ENCODE results near the gene DMRTB1.

Gene DMRTB1

DNA sequence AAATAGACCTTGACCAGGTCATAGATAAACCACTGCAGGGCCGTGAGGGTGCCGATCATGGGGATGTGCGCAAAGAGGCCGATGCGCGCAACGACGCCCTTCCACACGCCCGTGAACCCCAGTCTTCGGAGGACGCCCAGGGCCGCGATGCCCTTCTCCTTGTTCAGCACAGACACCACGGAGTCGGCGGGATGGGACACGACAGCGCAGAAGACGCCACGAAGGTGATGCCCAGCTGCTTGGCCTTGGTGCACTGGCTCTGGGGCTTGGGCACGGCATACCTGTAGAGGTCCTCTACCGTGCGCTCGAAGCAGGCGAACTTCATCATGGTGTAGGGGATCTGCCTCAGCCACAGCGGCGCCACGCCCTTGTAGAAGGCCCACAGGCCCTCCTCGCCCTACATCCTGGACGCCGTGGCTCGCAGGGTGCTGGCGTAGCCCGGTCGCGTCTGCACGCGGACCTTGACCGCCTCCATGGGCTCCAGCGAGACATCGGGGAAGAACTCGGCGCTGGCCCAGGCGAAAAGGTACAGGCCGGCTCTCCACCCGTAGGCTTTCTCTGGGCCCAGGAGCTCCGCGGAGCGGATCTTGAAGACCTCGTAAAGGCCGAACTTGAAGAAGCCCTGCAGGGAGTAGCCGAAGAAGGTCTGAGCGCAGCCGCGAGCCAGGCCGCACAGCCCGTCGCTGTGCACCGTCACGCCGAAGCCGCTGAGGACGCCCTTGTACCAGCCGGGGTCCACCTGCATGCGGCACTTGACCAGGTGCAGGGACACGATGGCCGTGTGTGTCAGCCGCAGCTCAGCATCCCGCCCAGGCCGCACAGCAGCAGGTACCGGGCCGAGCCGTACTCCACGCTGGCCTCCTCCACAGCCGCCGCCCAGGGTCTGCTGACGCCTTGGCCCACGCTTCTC, 20.5 kb upstream of the DMRTB1 start:
- no peak for DNase-seq

DNA sequence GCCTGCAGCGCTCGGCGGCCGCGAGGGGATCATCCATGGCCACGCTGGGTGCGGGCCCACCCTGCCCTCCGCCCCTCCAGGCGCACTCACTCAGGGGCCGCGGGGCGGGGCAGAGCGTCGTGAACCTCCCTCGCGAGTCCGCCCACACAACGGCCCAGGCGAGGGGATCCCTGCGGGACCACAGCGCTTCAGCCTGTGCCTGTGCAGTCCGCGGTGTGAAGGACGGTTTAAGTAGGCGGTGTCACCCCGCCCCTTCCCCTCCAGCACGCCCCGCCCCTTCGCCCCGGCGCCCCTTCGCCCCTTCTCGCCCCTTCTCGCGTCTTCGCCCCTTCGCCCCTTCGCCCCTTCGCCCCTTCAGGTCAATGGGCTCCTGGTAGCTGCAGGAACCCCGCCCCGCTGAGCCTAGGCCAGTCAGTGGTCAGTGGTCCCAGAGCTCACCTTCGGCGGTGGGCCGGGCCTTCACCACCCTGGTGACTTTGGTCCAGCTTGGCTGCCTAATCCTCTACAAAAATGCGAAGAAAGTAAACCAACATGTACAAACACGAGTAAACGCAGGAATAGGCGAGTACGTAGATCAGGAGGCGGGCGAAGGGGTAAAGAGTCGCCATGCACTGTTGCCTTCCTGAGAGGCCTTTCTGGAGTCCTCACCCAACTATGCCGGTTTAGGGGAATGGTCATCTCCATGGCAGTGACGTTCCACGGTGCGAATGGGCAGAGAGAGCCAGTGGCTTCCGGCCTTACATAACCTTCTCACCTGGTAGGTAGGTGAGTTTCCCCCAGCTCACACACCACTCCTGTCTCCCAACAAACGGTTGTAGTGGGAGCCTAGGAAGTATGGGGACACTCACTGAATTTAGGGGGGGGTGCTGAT, 19.6 kb upstream of the DMRTB1 start:
- DNase-seq, result no peak

DNA sequence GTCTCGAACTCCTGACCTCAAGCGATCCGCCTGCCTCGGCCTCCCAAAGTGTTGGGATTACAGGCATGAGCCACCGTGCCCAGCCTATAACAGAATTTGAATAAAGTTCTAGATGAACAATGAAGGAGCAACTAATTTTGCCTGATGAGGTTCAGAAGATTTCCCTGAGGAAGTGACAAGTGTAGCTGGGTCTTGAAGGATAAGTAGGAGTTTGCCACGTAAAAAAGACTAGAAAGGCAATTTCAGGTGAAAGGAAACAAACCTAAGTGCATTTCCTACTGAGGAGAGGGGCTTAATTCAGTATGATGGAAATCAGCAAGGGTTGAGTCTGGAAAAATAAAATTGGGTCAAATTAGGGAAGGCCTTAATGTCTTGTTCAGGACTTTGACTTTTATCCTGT, 18.6 kb upstream of the DMRTB1 start:
- no peak for DNase-seq

DNA sequence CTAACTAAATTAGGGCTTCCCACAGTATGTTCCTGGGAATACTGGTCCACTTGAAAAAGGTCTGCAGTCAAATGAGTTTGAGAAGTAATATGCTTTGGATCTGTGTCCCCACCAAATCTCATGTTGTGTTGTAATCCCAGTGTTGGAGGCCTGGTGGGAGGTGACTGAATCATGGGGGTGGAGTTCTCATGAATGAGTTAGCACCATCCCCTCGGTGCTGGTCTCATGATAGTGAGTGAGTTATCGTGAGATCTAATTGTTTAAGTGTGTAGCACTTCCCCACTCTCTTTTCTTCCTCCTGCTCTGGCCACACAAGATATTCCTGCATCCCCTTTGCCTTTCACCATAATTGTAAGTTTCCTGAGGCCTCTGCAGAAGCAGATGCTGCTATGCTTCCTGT, 16.9 kb upstream of the DMRTB1 start:
- DNase-seq, result no peak

DNA sequence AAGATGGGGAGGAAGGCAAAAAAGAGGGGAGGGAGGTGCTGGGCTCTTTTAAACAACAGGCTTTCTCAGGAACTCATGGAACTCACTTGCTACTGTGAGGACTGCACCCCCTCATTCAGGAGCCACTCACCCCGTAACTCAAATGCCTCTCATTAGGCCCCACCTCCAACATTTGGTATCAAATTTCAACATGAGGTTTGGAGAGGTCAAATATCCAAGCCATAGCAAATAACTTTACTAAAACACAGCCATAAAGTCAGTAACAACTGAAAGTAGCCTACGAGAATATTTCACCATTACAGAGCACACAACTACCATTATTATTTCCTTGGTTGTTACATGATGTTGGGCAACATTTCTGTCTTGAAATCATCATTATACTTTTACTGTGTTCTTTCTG, 13.1 kb upstream of the DMRTB1 start:
- DNase-seq, result no peak

DNA sequence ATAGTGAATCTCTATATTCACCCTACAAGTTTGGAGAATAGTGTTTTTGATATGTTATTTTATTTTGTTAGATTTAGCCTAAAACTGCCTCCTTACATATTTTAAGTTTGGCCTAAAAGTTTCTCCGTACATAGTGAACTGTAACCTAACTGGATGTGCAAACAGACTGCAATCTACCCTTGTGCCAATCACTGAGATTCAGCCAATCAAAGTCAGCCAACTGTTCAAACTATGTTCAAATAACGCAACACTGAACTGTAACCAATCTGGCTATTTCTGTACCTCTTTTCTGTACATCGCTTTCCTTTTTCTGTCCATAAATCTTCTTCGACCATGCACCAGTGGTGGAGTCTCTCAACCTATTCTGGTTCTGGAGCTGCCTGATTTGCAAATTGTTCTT, 11.8 kb upstream of the DMRTB1 start:
- no peak for DNase-seq

DNA sequence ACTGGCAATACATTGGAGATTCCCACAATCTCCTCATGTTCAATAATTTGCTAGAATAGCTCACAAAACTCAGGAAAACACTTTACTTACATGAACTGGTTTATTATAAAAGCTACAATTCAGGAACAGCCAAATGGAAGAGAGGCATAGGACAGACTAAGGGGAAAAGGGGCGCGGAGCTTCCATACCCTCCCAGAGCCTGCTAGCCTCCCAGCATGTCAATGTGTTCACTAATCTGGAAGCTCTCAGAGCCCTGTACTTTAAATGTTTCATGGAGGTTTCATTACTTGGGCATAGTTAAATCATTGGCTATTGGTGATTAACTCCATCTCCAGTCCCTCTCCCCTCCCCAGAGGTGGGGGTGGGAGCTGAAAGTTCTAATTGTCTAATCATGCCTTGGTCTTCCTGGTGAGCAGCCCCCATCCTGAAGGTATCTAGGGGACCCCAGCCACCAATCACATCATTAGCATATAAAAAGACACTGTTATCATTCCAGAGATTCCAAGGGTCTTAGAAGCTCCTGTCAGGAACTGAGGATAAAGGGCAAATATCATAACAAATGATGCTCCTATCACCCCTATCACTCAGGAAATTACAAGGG, 10.9 kb upstream of the DMRTB1 start:
- DNase-seq, result no peak

DNA sequence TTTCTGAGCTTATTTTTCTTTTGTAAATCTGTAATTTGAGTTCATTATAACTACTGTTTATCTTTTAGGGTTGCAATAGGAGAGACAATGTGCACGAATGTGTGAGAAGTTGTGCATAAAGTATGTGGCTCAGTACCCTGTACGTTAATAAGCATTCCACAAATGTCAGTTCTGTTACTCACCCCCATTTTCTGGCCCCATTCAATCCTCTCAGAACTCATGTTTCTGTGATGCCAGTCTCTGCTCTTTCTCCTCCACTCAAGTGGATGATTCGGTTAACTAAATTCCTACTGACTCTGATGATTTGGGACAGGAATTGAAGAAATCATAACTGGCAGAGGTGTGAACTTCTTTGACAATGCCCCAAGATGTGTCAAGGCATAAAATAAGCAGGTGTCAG, 10.2 kb upstream of the DMRTB1 start:
- DNase-seq, result no peak

DNA sequence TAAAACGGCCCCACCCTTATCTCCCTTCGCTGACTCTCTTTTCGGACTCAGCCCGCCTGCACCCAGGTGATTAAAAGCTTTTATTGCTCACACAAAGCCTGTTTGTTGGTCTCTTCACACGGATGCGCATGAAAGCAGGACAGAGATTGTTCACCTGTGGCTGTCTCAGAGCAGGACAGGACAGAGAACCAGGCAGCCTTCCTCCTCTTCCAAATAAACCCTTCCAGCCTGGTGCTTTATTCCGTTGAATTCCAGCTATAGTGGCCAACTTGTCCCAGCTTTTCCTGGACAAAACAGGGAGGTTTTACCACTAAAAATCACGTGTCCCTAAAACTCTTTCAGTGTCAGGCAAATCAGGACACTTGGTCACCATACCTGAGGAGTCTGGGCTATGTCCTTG, 9.5 kb upstream of the DMRTB1 start:
- DNase-seq, result no peak

DNA sequence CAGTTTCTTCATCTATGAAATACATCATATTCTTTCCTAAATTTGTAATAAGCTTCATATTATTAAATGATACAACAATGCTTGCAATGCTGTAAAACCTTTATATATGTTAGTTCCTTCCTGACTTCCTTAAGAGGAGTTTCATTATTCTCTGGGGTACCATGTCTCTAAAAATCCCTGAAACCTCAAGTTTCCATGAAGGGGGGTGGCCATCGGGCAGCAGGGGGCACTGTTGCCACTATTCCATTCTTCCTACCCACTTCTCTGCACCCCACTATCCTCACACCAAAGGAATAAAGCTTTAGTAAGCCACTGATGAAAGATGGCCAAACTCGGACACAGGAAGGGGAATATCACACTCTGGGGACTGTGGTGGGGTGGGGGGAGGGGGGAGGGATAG, 9.0 kb upstream of the DMRTB1 start:
- no peak for DNase-seq

DNA sequence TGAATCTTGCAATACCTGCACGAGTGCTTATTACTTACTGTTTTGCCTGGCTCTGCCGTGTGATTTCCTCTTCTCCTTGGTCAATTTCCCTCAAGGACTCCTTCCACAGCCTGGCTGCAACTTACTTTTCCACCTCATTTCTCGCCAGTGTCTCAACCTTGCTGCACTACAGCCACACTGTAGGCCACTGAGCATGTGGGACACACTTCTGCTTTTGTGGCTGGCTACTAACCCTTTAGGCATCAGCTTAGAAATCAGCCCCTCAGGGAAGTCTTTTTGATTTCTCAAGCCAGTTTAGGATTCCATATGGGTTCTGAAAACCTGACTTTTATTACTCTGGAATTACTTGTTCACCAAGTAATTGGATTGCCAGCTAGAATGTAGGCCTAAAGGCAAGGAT, 5.2 kb upstream of the DMRTB1 start:
- no peak for DNase-seq

DNA sequence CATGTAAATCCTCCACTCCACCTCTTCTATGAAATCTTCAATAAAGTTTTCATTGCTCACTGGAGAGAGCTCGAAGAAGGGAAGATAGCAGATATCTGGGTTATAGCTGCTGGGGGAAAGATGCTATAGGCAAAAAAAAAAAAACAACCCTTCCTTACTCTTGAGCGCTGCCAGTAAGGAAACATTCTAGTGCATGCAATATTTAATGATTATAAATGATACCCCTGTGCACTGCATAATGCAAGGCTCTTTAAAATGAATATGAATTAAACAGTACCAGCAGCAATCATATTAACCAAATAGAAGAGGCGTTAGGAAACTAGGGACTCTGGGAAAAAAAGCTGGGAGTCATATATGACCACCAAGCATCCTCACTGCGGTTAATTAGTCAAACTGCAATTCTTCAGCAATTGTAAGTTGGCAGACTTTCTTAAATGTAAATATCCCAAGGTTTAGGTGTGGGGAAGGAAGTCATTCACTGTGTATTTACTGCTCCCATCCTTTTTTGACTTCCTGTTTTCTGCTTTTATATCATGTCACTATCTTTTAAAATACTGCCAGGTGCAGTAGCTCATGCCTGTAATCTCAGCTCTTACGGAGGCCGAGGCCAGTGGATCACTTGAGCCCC, 3.7 kb upstream of the DMRTB1 start:
- DNase-seq, result no peak

DNA sequence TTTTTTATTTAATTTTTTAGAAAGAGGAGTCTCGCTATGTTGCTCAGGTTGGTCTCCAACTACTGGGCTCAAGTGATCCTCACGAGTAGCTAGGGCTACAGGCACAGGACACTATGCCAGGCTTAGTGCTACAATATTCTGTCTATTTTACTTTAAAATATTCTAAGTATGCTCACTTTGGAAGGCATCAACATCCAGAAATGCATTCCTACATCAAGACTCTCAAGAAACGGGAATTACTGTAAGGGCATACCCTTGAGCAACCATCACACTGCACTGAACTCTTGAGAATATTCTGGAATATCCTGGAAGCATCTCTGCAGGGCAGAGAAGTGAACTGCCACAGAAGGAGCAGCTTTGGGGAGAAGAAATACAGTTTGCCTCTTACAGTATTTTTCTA, 565 bp upstream of the DMRTB1 start:
- no peak for DNase-seq

DNA sequence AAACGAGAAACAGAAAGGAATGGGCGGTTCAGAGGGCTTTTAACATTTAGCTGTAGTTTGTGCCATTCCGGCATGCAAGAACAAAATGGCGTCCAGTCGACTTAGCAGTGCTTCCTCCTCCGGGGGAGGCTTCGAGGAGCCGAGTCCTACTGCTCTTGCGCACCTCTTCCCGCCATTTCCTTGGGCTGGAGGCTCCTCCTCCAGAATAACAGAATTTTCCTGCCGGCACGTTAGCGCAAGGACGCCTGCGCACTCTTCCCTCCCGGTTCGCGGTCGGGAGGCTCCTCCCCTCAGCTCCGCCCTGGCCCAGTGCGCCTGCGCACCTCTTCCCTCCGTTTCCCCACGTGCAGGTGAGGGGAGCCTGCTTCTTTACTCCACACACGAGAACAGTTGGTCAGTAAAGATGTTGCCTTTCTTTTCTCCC, 1.0 kb downstream of the DMRTB1 start:
- DNase-seq, result no peak

DNA sequence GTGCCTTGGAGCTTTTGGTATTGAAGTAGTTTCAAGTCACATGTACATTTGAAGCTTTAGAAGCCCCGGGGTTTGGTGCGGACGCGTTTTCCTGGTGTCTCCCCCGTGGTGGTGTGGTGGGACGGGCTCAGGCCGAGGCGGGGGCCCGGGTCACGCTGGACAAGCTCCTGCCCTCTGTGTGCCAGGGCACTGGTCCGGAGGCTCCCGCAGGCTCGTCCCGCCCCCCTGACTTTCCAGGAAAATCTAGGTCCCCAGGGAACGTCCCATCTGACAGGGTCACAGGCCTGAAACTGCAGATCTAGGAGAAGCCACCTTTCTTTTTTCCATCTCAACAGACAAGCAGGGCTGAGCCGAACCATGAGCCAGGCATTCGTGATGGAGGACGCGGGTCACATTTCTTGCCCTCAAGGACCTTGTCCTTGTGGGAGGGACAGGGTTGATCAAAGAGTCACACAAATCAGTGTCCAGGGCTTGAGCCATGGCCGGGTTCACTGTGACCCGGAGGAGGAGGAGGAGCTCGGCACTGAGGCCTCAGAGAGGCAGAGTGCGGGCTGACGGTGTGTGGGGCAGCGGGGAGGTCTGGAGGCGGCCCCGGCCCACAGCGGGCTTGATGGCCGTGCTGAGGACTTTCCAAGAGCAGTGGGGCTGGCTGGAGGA, 1.6 kb downstream of the DMRTB1 start:
- no peak for DNase-seq

DNA sequence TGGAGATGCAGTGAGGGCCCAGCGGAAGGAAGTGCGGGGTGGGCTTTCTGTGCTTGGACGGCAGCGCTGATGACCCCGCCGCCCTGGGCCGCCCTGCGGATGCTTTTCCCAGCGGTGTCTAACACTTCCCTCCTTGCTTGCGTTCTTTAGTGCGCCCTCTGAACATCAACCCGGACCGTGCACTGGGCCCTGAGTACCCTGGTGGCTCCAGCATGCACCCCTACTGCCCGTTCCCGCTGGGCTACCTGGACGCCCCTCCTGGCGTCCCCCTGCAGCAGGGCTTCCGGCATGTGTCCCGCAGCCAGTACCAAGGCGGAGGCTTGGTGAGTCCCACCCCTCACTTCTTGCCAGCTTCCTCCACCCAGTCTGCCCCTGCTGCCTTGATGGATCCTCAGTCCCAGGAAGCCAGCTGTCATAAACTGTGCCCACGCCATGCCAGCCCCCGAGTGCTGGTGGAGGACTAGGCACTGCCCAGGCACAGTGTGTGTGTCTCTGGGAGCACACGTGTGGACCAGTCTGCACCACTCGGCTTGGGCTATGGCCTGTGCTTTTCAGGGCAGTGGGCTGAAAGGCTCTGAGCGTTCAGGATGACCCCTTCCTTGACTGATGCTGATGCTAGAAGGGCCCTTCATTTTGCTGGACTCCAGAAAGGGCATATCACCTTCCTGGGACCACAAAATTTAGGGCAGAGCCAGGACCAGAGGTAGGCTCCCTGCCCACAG, 2.3 kb downstream of the DMRTB1 start:
- DNase-seq, result no peak

DNA sequence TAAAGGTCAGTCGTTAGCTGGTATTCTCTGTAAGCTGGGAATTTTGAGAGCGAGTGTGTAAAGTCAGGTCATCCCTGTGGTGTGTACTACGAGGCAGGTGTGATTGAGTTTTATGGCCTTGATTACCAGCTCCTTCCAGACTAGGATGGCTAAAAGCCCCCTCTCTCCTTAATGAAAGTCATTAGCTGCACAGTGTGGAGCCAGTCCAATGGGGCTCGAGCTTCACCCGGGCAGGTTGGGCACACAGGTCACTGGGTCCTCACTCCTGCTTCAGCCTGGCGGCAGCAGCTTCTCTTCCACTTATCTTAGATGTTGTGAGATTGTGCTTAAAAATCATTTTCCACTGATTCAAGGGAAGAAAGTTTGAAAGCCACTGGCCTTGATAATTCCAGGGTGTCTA, 3.0 kb downstream of the DMRTB1 start:
- no peak for DNase-seq

DNA sequence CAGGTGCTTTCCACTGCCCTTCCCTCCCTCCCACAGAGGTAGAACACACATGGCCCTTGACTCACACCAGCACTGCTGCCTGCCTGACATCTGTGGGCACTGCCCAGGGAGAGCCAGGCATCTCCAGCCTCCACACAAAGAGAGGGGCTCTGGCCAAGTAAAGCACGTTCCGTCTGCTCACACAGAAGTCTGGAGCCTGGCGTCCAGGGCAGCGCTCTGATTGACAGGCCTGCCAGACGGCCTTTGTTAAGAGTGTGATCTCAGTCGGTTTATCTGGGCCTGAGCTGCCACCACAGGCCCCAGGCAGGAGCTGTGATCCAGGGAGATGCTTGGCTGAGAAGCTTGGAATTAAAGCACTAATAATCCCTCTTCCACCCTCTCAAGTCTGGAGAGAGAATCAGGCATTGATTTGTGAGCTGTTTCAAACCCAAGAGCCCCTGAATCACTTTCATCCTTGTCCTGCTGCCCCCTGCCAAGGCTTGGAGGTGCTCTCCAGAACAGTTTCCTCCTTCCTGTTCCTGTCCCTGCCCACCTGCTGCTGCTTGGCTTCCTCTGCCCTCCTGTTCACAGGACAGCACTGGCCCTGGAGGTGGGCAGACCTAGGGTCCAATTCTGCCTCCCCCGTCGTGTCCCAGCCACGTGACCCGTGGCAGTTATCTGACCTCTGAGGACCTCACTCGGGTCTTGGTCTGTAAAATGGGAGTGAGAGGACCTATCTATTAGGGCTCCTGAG, 3.7 kb downstream of the DMRTB1 start:
- no peak for DNase-seq

DNA sequence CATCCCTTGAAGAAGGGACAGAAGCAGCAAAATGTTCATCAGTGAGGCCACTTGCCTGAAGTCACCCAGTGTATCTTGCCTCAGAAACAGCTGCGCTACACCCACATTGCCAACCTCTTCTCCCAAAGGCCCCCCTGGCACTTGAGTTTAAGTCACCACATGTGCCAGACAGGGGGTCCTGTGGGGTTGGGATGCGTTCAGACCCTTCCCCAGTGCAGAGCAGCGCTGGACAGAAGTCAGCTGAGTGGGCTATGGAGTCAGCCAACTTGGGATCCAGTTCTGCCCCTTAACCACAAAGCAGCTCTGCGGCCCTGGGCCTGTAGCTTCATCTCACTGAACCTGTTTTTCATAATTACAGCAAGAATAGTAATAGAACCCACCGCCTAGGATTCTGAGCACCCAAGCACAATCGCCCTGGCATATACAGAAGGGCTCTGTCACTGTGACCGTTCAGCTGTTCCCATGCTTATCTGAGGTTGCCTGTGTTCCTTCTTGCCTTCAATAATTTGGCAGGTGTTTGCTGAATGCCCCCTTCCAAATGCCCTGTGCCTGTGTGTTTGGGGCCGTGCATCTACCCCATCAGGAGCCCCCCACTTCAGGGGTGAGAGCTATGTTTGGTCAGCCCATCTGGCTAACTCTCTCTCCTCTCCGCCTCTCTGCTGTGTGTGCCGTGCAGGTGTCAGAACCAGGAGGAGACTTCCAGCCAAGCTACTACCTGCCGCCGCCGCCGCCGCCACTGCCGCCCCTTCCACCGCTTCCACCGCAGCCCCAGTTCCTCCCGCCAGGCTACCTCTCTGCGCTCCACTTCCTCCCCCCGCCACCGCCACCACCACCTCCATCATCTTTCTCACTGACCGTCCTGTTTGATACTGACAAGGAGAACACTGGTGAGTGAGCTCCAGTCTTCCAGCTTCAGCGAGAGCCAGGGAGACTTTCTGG, 5.0 kb downstream of the DMRTB1 start:
- no peak for DNase-seq

Measured in 8988T (cell line).